Esophagus squamous epithelium (tissue), 4 donors: ENCODE results near the gene KMT2C.
"Not testable (repeated sequence)": the region's sequence is repeated elsewhere in the genome, so short reads cannot be mapped to it uniquely, and the experiment has no call there.

Source experiments
- CTCF ChIP-seq, 6 experiments: fragments of 450-650 bp in 4 of 6; fragments of 200-600 bp in 2 of 6; sonication (generic) in 2 of 6; IDR thresholded peaks; one replicate each; pipeline ENCODE4 v1.5.1; 2016 to 2019; ENCODE audit warnings: antibody characterized with exemption in 6 of 6, mild to moderate bottlenecking in 4 of 6, moderate library complexity in 4 of 6
- POLR2A ChIP-seq, 4 donors: fragments of 450-650 bp; IDR thresholded peaks; one replicate each; pipeline ENCODE4 v1.6.1; 2017; ENCODE audit warnings: antibody characterized with exemption in 4 of 4, mild to moderate bottlenecking in 4 of 4, moderate library complexity in 3 of 4

- not testable (repeated sequence) for TF ChIP-seq CTCF, POLR2A (IDR thresholded peaks at IDR 0.05)
Observed at GRCh38 chr7:152423171-152423570, 12.6 kb downstream of the KMT2C start.
